Type B pancreatic cell (in vitro differentiated cells): ENCODE data around the gene MAGIX. TPM values are rescaled to one million over a fixed set of nuclear protein-coding genes. Genes with fewer than 3 reads are reported as not detected.

Experiments used
- DNase-seq: peaks from one replicate; pipeline ENCODE4 v3.0.0; 2021; ENCODE audit warnings: mixed read lengths; ENCODE audit not compliant: unreplicated experiment; ENCODE audit errors: extremely low spot score
- H3K27ac Mint-ChIP-seq: 2 replicates; pipeline ENCODE4 v1.8.0; 2021; ENCODE audit warnings: mild to moderate bottlenecking, mixed read lengths
- H3K27me3 Mint-ChIP-seq: 2 replicates; pipeline ENCODE4 v1.8.0; 2021; ENCODE audit warnings: mixed read lengths
- H3K36me3 Mint-ChIP-seq: 2 replicates; pipeline ENCODE4 v1.8.0; 2021; ENCODE audit warnings: mixed read lengths
- H3K4me1 Mint-ChIP-seq: one replicate; pipeline ENCODE4 v1.8.0; 2021; ENCODE audit warnings: mixed read lengths; ENCODE audit not compliant: unreplicated experiment
- H3K4me3 Mint-ChIP-seq: 2 replicates; pipeline ENCODE4 v1.8.0; 2021; ENCODE audit warnings: mild to moderate bottlenecking, mixed read lengths
- H3K9me3 Mint-ChIP-seq: 2 replicates; pipeline ENCODE4 v1.8.0; 2021; ENCODE audit warnings: mixed read lengths
- CTCF ChIP-seq: fragments of 200-600 bp; sonication (generic); conservative IDR thresholded peaks from 2 replicates; pipeline ENCODE4 v1.5.0; 2021; ENCODE audit warnings: antibody characterized with exemption, mild to moderate bottlenecking
- total RNA-seq: library from RNA; stranded (reverse); gene quantifications from 2 replicates; pipeline ENCODE4 v1.2.1, GENCODE V29; 2021; ENCODE audit warnings: low replicate concordance

Gene MAGIX
- total RNA-seq, 1 donor from 2014 or later = 4.8 TPM

- Mint-ChIP-seq H3K4me3 (peak overlapping the region; percentile 92), H3K27ac (peak overlapping the region; percentile 94), H3K4me1 (no peaks in the 10 kb centered on the region), H3K9me3 (no peaks in the 10 kb centered on the region), H3K27me3 (no peaks in the 10 kb centered on the region), H3K36me3 (no peaks in the 10 kb centered on the region)
- peak; percentile 82 for DNase-seq
- TF ChIP-seq CTCF = peak; percentile 77
Measured at GRCh38 chrX:49155900-49156837, 6.4 kb upstream of the MAGIX start.

GRCh38 chrX:49157194-49157593, 5.4 kb upstream of the MAGIX start:
- no peak for TF ChIP-seq CTCF
- H3K4me3 Mint-ChIP-seq = peak overlapping the region; percentile 45
- peak overlapping the region; percentile 61 for H3K27ac Mint-ChIP-seq
- H3K9me3 Mint-ChIP-seq = no peaks in the 10 kb centered on the region
- no peaks in the 10 kb centered on the region for H3K36me3 Mint-ChIP-seq
- H3K27me3 Mint-ChIP-seq = no peaks in the 10 kb centered on the region
- H3K4me1 Mint-ChIP-seq = no peaks in the 10 kb centered on the region
- no peak for DNase-seq

GRCh38 chrX:49160908-49161307, 1.6 kb upstream of the MAGIX start:
- no peak for TF ChIP-seq CTCF
- Mint-ChIP-seq H3K4me1 (no peaks in the 10 kb centered on the region), H3K27ac (no peak overlapping the region), H3K27me3 (no peaks in the 10 kb centered on the region), H3K36me3 (no peaks in the 10 kb centered on the region), H3K9me3 (peaks cover 5% of the 10 kb centered on the region), H3K4me3 (no peak overlapping the region)
- no peak for DNase-seq

- Mint-ChIP-seq H3K4me3 (peak overlapping the region; percentile 19), H3K27me3 (no peaks in the 10 kb centered on the region), H3K36me3 (no peaks in the 10 kb centered on the region), H3K27ac (peak overlapping the region; percentile 65), H3K4me1 (no peaks in the 10 kb centered on the region), H3K9me3 (peaks cover 5% of the 10 kb centered on the region)
- no peak for DNase-seq
- TF ChIP-seq CTCF = no peak
Measured at GRCh38 chrX:49161632-49162031, 926 bp upstream of the MAGIX start.

- Mint-ChIP-seq H3K4me1 (no peaks in the 10 kb centered on the region), H3K27me3 (no peaks in the 10 kb centered on the region), H3K36me3 (no peaks in the 10 kb centered on the region), H3K9me3 (peaks cover 5% of the 10 kb centered on the region), H3K27ac (peak overlapping the region; percentile 69), H3K4me3 (peak overlapping the region; percentile 84)
- peak; percentile 87 for TF ChIP-seq CTCF
- peak; percentile 85 for DNase-seq
Measured at GRCh38 chrX:49163555-49164419, 1.2 kb downstream of the MAGIX start.
